ENCODE data around the gene ZNF417.

Gene ZNF417

DNA sequence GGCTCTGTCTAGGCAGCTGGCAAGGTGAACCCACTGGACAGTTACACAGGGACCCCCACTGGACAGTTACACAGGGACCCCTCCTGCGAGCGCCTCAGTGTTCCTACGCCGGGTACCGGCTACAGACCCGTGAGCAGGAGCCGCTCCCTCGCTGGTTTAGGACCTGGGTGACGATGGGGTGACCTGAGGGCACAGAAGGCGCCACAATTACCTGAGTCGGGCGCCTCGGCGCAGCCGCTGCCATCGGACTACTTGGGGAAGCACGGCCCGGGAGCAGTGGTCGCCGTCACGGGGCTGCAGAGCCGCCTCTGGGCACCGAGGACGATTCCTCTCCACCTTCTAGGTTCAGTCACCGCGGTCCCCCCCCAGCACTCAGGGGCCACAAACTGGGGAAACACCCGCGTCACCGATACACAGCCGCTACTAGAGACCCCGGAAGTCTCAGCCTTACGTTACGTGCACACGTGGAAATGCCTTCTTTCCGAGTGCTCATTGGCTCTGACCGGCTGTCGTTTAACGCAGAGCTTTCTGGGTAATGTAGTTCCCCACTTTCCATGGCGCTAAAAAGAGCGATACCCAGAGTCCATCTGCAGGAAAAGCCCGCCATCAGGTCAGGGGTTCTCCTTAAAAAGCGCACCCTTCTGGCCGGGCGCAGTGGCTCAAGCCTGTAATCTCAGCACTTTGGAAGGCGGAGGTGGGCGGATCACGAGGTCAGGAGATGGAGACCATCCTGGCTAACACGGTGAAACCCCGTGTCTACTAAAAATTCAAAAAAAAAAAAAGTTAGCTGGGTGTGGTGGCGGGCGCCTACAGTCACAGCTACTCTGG is at the start of gene ZNF417:
ZNF417 (minus strand) TSS at position 425 of the 828 bp plus-strand sequence; CDS start at position 244, 181 bp downstream.
- peak; percentile 71 for TF ChIP-seq POLR2A (IDR thresholded peaks at IDR 0.05; ENCODE audit: low read length)

DNA sequence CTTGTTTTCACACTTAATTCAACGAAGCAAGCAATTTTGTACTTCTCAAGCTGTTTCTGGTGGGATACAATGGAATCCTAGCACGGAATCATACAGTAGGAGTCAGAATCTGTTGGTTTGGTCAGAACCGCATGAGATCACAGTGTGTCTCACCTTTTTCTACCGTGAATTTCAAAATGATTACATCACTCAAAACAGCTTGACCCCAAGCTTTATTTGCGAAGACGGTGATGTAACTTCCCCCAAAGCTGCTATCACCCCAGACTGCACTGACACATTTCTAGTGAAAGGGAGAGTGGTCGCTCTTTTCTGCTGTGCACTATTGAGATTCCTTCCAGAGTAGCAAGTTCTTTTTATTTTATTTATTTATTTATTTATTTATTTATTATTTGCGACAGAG is 48.4 kb upstream of the ZNF417 start:
- TF ChIP-seq POLR2A (IDR thresholded peaks at IDR 0.05; ENCODE audit: low read length), result no peak
- TF ChIP-seq GATA1 (IDR thresholded peaks at IDR 0.05; ENCODE audit: low read depth, low read length), result no peak
- DNase-seq, result no peak

More for the DNA sequence above, at the start of gene ZNF417:
- peak; percentile 94 to 95 for DNase-seq

DNA sequence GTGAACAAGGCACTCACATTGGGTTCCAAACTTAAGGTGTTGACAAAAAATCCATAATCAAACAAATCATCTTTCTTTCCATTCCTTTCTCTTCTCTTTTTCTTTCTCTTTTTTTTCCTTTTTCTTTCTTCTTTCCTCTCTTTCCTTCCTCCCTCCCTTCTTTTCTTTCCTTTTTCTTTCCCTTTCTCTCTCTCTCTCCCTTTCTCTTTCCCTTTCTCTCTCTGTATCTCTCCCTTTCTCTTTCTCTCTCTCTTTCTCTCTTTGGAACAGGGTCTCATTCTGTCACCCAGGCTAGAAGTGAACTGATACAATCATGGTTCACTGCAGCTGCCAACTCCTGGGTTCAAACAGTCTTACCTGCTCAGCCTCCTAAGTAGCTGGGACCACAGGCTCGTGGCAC is 45.4 kb upstream of the ZNF417 start:
- no peak for DNase-seq
- TF ChIP-seq POLR2A (IDR thresholded peaks at IDR 0.05; ENCODE audit: low read length) (no peak), GATA1 (IDR thresholded peaks at IDR 0.05; ENCODE audit: low read depth, low read length) (no peak)

DNA sequence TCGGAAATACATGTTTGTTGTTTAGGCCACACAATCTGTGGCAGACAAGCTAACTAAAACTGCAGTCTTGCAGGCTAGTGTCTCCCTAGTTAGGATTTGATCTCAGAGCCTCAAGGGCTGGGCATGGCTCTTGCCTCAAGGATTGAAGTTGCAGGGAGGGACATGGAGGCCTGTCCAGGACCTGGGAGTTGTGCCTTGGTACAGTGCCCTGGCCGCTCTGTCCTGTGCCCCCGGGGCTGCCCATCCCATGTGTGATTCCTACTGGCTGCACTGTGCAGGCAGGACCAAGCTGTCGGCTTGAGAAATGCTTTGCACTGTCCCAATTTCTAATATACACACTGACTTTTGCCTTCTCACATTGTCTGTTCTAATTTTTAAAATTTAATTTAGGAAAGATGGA is 38.6 kb upstream of the ZNF417 start:
- no peak for DNase-seq
- TF ChIP-seq POLR2A (IDR thresholded peaks at IDR 0.05; ENCODE audit: low read length) (no peak), GATA1 (IDR thresholded peaks at IDR 0.05; ENCODE audit: low read depth, low read length) (no peak)

DNA sequence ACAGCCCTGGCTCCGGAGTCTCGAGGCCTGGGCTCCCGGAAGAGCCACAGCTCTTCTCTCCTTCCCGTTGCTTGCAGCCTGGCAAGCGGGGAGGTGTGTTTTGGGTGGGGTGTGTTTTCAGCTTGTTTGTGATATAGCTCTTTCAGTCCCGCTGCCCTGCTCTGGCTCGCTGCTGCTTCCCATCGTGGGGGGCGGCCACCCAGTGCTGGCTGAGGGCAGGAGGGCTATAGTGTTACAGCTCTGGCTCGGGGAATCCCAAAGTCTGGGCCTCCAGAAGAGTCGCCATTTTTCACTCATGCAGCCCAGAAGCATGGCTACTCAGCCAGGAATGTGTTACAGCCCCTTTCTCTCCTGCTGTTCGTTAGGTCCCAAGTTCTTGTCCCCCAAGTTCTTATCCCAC is 33.3 kb upstream of the ZNF417 start:
- TF ChIP-seq GATA1 (IDR thresholded peaks at IDR 0.05; ENCODE audit: low read depth, low read length), result no peak
- TF ChIP-seq POLR2A (IDR thresholded peaks at IDR 0.05; ENCODE audit: low read length), result no peak
- DNase-seq, result no peak

DNA sequence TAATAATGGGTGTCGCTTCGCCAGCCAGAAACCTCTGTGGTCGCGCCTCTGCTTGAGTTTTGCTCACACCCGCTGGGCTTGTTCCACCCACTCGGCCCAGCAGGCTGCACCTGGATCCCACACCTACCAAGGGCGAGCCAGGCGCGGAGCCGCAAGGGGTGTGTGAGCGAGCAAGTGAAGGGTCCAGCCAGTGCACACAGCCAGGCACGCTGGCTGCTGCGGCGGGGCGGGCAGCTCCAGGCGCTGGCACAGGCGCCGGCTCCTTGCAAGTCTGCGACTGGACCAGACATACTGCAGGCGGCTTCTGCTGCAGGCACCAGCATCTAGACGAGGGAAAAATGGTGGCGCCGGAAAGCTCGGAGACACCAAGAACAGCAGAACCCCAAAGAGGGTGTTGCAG is 32.9 kb upstream of the ZNF417 start:
- DNase-seq, result no peak
- TF ChIP-seq POLR2A (IDR thresholded peaks at IDR 0.05; ENCODE audit: low read length), result no peak
- TF ChIP-seq GATA1 (IDR thresholded peaks at IDR 0.05; ENCODE audit: low read depth, low read length), result no peak

DNA sequence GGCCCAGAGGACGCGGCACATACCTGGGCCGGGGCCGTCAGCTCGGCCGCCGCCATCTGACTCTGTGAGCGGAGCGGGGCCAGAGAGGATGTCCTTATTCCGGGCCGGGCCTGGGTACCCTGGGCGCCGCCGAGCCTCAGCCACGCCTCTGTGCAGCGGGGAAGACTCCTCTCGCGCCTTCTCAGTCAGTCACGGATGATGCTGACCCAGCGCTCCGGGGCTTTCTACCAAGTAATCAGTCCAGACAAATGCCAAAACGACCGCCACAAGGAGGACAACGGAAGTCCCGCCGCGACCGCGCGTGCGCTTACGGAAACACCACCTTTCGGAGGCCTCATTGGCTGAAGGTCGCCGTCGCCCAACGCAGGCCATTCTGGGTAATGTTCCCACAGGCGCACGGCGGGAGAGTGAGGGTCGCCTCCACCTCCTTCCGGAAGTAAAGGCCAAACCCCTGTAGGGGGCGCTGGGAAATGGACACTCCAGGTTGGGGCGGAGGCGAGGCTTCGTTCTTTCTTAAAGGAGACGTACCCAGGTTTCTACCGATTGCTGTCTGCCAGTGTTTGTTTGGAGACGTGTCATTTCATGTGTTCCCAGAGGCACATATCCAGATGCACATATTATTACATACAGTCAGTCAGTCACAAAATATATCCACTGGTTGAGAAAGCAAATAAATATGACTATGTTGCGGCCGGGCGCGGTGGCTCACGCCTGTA is 31.2 kb upstream of the ZNF417 start, which contains the start of gene ZNF256:
ZNF256 (minus strand) TSS at position 288 of the 716 bp plus-strand sequence; CDS start at position 56, 232 bp downstream.
- DNase-seq, result peak; percentile 83 to 91
- TF ChIP-seq GATA1 (IDR thresholded peaks at IDR 0.05; ENCODE audit: low read depth, low read length) (no peak), POLR2A (IDR thresholded peaks at IDR 0.05; ENCODE audit: low read length) (peak; percentile 65)

DNA sequence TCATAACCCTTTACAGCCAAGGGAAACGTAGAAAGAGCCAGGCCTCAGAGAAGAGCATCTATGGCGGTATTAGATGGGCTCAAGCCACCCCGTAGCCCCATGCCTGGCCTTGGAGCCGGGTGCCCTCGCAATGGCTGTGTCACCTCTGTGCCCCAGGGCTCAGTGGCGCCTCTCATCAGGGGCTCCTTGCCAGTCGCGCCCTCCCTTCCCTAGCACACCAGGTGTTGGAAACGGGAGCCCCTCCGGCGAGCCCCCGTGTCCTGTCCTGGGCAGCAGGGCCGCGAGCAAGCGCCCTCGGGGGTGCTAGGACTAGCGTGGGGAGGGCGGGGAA is 30.7 kb upstream of the ZNF417 start:
- TF ChIP-seq POLR2A (IDR thresholded peaks at IDR 0.05; ENCODE audit: low read length) (no peak), GATA1 (IDR thresholded peaks at IDR 0.05; ENCODE audit: low read depth, low read length) (no peak)
- DNase-seq, result peak in 1 of 2 experiments; percentile 29

DNA sequence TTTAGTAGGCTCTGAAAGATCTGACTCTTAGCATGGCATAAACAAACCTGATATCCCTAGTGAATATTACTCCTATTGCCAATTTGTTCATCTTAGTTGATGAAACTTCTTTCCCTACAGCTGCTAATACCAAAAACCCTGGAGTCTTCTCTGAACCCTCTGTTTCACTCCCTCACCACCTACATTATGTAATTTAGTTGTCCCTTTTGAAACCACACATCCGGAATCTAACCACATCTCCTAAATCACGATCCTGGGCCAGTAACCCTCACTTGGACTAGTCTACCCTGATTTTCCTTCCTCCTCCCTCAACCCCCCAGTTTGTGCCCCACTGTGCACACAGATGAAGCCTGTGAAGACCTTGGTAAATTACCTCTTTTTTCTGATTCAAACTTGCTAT is 29.9 kb upstream of the ZNF417 start:
- TF ChIP-seq GATA1 (IDR thresholded peaks at IDR 0.05; ENCODE audit: low read depth, low read length), result no peak
- no peak for TF ChIP-seq POLR2A (IDR thresholded peaks at IDR 0.05; ENCODE audit: low read length)
- DNase-seq, result no peak

DNA sequence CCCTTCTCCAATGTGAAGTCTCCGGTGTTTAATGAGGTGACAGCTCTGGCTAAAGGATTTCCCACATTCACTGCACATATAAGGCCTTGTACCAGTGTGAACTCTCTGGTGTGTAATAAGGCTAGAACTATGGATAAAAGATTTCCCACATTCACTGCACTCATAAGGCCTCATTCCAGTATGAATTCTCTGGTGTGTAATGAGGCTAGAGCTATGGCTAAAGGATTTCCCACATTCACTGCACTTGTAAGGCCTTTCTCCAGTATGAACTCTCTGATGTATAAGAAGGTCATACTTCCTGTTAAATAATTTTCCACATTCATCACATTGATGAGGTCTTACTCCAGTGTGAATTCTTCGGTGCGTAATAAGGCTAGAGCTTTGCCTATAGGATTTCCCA is 25.2 kb upstream of the ZNF417 start:
- no peak for DNase-seq
- TF ChIP-seq POLR2A (IDR thresholded peaks at IDR 0.05; ENCODE audit: low read length) (no peak), GATA1 (IDR thresholded peaks at IDR 0.05; ENCODE audit: low read depth, low read length) (no peak)

DNA sequence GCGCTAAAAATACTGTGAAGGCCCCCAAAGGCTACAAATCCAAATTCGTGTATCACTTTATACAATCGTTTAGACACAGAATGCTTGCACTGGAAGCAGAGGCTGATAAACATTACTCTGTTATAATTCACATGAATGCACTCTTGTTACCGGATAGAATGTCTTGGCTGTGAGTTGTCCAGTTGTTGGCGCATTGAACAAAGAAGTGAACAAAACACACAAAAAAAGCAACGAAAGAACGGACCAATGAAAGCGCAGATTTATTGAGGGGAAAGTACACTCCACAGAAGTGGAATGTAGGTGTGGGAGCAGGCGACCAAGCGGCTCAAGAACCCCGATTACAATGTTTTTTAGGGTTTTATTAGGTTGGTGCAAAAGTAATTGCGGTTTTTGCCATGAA is 19.3 kb upstream of the ZNF417 start:
- no peak for DNase-seq
- TF ChIP-seq POLR2A (IDR thresholded peaks at IDR 0.05; ENCODE audit: low read length) (no peak), GATA1 (IDR thresholded peaks at IDR 0.05; ENCODE audit: low read depth, low read length) (no peak)

DNA sequence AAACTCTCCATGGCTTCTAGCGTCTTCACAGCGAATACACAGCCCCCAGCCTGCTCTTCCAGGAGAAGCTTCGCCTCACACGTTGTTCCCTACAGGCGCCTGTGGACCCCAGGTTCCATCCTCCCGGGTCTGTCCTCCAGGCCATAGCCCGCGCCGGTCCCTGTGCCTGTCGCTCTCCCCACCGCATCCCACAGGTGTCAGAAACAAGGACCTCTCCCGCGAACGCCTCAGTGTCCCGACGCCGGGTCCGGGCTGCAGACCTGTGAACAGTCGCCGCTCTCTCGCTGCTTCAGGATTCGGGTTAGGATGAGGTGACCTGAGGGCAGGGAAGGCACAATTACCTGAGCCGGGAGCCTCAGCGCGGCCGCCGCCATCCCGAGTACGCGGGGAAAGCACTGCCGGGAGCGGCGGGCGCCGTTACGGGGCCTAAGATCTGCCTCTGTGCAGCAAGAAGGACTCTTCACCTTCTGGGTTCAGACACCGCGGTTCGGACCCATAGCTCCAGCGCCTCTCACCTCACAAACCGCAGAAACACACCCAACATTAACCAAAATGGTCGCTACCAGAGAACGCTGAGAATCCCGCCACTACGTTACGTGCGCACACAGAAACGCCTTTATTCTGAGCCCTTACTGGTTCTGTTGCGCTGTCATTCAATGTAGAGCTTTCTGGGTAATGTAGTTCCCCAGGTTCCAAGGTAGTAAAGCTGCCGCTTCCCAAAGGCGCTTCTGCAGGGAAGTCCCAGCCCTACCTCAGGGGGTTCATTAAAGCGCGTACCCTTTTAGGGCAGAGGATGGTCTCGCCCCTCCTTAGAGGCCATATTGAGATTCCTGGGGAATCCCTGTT is 18.7 kb upstream of the ZNF417 start, which contains the start of gene ZNF418:
ZNF418 (minus strand) TSS at position 583 of the 846 bp plus-strand sequence. CDS start 1,580 bp downstream, outside the sequence.
- no peak for TF ChIP-seq GATA1 (IDR thresholded peaks at IDR 0.05; ENCODE audit: low read depth, low read length)
- TF ChIP-seq POLR2A (IDR thresholded peaks at IDR 0.05; ENCODE audit: low read length), result peak; percentile 37
- peak; percentile 68 to 76 for DNase-seq

DNA sequence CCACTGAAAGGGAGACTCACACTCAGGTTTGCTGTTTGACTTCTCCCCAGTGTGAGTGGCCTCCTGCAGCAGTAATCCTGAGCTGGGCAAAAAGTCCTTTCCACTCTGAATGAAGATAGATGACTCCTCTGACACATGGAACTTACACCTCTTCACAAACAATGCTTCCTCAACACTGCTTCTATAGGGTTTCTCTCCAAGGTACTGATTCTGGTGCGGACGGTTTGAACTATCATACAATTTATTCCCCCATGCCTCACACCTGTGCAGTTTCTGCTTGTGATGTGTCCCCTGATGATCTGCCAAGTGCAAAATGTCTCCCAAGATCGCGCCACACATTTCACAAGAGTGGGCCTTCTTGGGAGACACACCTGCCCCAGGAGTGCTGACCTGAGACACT is 11.2 kb upstream of the ZNF417 start:
- no peak for TF ChIP-seq GATA1 (IDR thresholded peaks at IDR 0.05; ENCODE audit: low read depth, low read length)
- TF ChIP-seq POLR2A (IDR thresholded peaks at IDR 0.05; ENCODE audit: low read length), result no peak
- DNase-seq, result no peak

DNA sequence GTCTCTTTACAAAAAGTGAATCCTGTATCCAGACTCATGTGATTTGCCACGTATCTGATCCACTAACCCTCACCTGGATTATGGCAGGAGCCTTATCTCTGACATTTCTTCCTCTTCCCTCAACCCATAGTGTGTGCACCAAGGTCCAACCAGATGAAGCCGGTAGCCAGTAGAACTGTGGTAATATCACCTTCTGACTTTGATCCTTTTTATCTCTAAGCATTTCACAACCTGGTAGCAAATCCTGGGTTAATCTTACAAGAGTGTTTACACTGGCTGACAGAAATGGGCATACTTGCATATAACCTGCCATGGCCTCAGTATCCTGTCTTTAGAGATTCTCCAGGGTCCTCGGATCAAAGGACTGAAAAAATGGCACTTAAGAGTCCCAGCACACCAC is 1.9 kb downstream of the ZNF417 start:
- TF ChIP-seq GATA1 (IDR thresholded peaks at IDR 0.05; ENCODE audit: low read depth, low read length) (no peak), POLR2A (IDR thresholded peaks at IDR 0.05; ENCODE audit: low read length) (no peak)
- no peak for DNase-seq

All from erythroblast (primary cell).